B cell (primary cell): ENCODE measurements around the gene BCAN.

ENCODE experiments used
- EZH2 ChIP-seq: IDR thresholded peaks from 2 replicates; pipeline ENCODE4 v1.6.1; 2012; ENCODE audit warnings: borderline replicate concordance, low read depth, mild to moderate bottlenecking, moderate library complexity, low read length; ENCODE audit not compliant: insufficient read depth, poor library complexity, severe bottlenecking
- TF ChIP-seq, protein P1 (sequence below): fragments of 200-600 bp; IDR thresholded peaks from one replicate; pipeline ENCODE4 v1.8.0; 2022; ENCODE audit warnings: antibody characterized with exemption, mild to moderate bottlenecking

DNA sequence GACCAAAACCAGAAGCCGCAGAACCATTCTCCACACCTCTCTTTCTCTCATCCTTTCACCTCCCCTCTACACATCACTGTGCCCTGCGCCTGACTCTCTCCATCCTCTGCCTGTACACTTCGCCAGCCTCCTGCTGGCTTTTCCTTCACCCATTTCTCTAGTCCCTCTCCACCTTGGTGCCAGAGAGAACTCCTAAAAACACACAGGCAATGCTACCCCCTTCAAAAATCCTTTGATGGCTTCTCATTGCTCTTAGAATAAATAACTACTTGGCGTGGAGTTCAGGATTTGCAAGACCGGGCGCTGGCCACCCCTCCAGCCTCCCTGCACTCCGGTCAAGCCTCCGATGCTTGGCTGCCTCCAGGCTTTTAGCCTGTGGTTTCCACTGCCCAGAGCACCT lies 54.8 kb downstream of the BCAN start:
- TF ChIP-seq, protein P1, sequence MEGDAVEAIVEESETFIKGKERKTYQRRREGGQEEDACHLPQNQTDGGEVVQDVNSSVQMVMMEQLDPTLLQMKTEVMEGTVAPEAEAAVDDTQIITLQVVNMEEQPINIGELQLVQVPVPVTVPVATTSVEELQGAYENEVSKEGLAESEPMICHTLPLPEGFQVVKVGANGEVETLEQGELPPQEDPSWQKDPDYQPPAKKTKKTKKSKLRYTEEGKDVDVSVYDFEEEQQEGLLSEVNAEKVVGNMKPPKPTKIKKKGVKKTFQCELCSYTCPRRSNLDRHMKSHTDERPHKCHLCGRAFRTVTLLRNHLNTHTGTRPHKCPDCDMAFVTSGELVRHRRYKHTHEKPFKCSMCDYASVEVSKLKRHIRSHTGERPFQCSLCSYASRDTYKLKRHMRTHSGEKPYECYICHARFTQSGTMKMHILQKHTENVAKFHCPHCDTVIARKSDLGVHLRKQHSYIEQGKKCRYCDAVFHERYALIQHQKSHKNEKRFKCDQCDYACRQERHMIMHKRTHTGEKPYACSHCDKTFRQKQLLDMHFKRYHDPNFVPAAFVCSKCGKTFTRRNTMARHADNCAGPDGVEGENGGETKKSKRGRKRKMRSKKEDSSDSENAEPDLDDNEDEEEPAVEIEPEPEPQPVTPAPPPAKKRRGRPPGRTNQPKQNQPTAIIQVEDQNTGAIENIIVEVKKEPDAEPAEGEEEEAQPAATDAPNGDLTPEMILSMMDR = no peak
- no peak for TF ChIP-seq EZH2
